Tibial artery (tissue), 4 donors: ENCODE measurements around the gene SMIM7.

Experiments
- DNase-seq, 2 donors: peaks; one replicate each; pipeline ENCODE4 v3.0.0-alpha.2; 2019
- H3K27ac ChIP-seq, 2 donors: fragments of 200-600 bp; sonication (generic) in 1 of 2; 1 replicate in 1 of 2; 2 replicates in 1 of 2; pipeline ENCODE4 v1.5.1; 2018 to 2019; ENCODE audit warnings: mild to moderate bottlenecking in 1 of 2
- H3K27me3 ChIP-seq, 2 donors: fragments of 200-600 bp; sonication (generic) in 1 of 2; one replicate each; pipeline versions ENCODE4 v1.5.1 to v1.6.0; 2016 to 2019
- H3K36me3 ChIP-seq, 3 donors: fragments of 200-600 bp; sonication (generic) in 2 of 3; one replicate each; pipeline ENCODE4 v1.5.1; 2016 to 2019; ENCODE audit warnings: mild to moderate bottlenecking in 2 of 3
- H3K4me1 ChIP-seq, 4 donors: fragments of 200-600 bp; sonication (generic) in 2 of 4; 1 replicate in 3 of 4; 2 replicates in 1 of 4; pipeline ENCODE4 v1.5.1; 2016 to 2019
- H3K4me3 ChIP-seq, 2 donors: fragments of 200-600 bp; sonication (generic) in 1 of 2; 1 replicate in 1 of 2; 2 replicates in 1 of 2; pipeline ENCODE4 v1.5.1; 2018 to 2019; ENCODE audit warnings: mild to moderate bottlenecking in 2 of 2
- H3K9me3 ChIP-seq, 3 donors: fragments of 200-600 bp; sonication (generic) in 1 of 3; one replicate each; pipeline ENCODE4 v1.5.1; 2016 to 2019
- CTCF ChIP-seq, 2 experiments: fragments of 200-600 bp in 1 of 2; fragments of 450-650 bp in 1 of 2; IDR thresholded peaks; one replicate each; pipeline ENCODE4 v1.5.1; 2017 to 2019; ENCODE audit warnings: antibody characterized with exemption in 2 of 2, mild to moderate bottlenecking in 1 of 2, moderate library complexity in 1 of 2
- intact Hi-C: fragments of 100-400 bp; cut with DNase I; formaldehyde crosslinking; loops from one replicate; pipeline ENCODE4 v1.15.0; 2023; ENCODE audit warnings: low total_unique reads

SMIM7 gene

DNA sequence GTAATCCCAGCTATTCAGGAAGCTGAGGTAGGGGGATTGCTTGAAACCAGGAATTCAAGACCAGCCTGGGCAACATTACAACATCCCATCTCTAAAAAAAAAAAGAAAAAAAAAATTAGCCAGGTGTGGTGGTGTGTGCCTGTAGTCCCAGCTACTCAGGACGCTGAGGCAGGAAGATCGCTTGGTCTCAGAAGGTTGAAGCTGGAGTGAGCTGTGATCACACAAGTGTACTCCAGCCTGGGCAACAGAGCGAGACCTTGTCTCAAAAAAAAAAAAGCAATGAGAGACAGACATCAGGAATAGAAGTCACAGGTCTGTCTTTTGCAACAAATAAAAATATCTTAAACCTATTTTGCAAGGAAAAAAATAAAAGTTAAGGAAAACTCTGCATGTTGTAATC lies 24.3 kb upstream of the SMIM7 start:
- H3K27me3 ChIP-seq: no peaks in the 10 kb centered on the region

DNA sequence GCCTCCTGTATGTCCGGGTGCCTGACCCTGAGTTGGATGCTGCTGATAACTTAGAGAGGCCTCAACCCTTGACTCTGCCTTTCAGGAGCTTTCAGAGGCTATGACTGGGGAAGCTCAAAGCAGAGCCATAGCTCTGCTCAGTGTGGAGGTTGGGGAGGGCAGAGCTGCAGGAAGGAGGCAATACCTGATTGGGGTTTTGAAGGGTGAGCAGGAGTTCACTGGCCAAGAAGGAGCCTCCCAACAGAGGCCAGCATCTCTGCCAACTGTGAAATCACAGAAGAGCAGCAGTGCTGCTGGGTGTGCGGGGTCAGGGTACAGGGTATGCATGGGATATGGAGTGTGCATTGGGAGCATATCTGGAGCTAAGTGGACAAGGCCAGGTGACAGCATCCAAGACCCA lies 22.6 kb upstream of the SMIM7 start:
- DNase-seq: no peak
- intact Hi-C loops: no loop called here
- H3K4me1 ChIP-seq: peaks cover 0 to 6% (median 2%) of the 10 kb centered on the region in 4 donors
- H3K27me3 ChIP-seq: no peaks in the 10 kb centered on the region
- no peak for TF ChIP-seq CTCF (IDR thresholded peaks at IDR 0.05)
- no peak overlapping the region for H3K27ac ChIP-seq
- peaks cover 19 to 30% (median 26%) of the 10 kb centered on the region in 3 donors for H3K36me3 ChIP-seq
- H3K9me3 ChIP-seq: peaks cover 0 to 10% (median 6%) of the 10 kb centered on the region in 3 donors
- no peak overlapping the region for H3K4me3 ChIP-seq

More for the DNA sequence above, 24.3 kb upstream of the SMIM7 start:
- no peak overlapping the region for H3K27ac ChIP-seq
- H3K4me3 ChIP-seq: no peak overlapping the region
- H3K4me1 ChIP-seq: peaks cover 0 to 6% (median 2%) of the 10 kb centered on the region in 4 donors
- H3K36me3 ChIP-seq: peaks cover 19 to 30% (median 26%) of the 10 kb centered on the region in 3 donors
- intact Hi-C loops: no loop called here
- H3K9me3 ChIP-seq: peaks cover 0 to 10% (median 6%) of the 10 kb centered on the region in 3 donors
- no peak for DNase-seq
- TF ChIP-seq CTCF (IDR thresholded peaks at IDR 0.05): no peak

- no peaks in the 10 kb centered on the region for H3K27me3 ChIP-seq
- H3K27ac ChIP-seq: no peak overlapping the region
- TF ChIP-seq CTCF (IDR thresholded peaks at IDR 0.05): no peak
- peaks cover 0 to 10% (median 6%) of the 10 kb centered on the region in 3 donors for H3K9me3 ChIP-seq
- peaks cover 19 to 30% (median 26%) of the 10 kb centered on the region in 3 donors for H3K36me3 ChIP-seq
- no peak overlapping the region for H3K4me3 ChIP-seq
- H3K4me1 ChIP-seq: no peaks in the 10 kb centered on the region
- intact Hi-C loops: no loop called here
- DNase-seq: no peak
Measured at GRCh38 chr19:16679811-16680210, 19.9 kb upstream of the SMIM7 start.

GRCh38 chr19:16678498-16678897 lies 18.6 kb upstream of the SMIM7 start:
- Histone ChIP-seq H3K4me3 (no peak overlapping the region), H3K27me3 (no peaks in the 10 kb centered on the region), H3K4me1 (no peaks in the 10 kb centered on the region), H3K9me3 (peaks cover 0 to 10% (median 6%) of the 10 kb centered on the region in 3 donors), H3K36me3 (peaks cover 19 to 30% (median 26%) of the 10 kb centered on the region in 3 donors), H3K27ac (no peak overlapping the region)
- DNase-seq: no peak
- no peak for TF ChIP-seq CTCF (IDR thresholded peaks at IDR 0.05)
- intact Hi-C loops: no loop called here

DNA sequence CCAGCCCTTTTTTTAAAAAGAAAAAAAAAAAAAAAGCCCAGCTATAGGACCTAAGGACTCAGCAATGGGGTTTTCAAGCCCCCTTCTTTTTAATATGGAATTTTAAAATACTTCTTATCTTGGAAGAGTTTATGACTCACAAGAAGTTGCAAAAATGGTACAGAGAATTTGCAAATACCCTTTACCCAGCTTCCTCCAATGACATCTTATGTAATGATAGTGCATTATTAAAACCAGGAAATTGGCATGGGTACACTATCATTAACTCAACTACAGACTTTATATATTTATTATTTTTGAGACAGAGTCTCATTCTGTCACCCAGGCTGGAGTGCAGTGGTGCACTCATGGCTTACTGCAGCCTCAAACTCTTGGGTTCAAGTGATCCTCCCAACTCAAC lies 17.1 kb upstream of the SMIM7 start:
- Histone ChIP-seq H3K9me3 (peaks cover 0 to 10% (median 6%) of the 10 kb centered on the region in 3 donors), H3K36me3 (peaks cover 19 to 23% (median 23%) of the 10 kb centered on the region in 3 donors), H3K4me3 (no peak overlapping the region), H3K27me3 (no peaks in the 10 kb centered on the region), H3K27ac (no peak overlapping the region), H3K4me1 (no peaks in the 10 kb centered on the region)
- DNase-seq: no peak
- no peak for TF ChIP-seq CTCF (IDR thresholded peaks at IDR 0.05)
- intact Hi-C loops: no loop called here
